GM12891 (cell line): ENCODE results near the gene ACSM2B.
"Not testable (repeated sequence)": the region's sequence is repeated elsewhere in the genome, so short reads cannot be mapped to it uniquely, and the experiment has no call there.

Experiments
- POLR2A ChIP-seq: IDR thresholded peaks from 2 replicates; pipeline ENCODE4 v1.6.1; 2011; ENCODE audit warnings: low read depth, low read length, control low read depth
- POLR2AphosphoS5 ChIP-seq: IDR thresholded peaks from 2 replicates; pipeline ENCODE4 v1.6.1; 2011; ENCODE audit warnings: low read depth, low read length, control low read depth
- SPI1 ChIP-seq: IDR thresholded peaks from 2 replicates; pipeline ENCODE4 v1.6.1; 2011; ENCODE audit warnings: low read depth, low read length, control low read depth
- TAF1 ChIP-seq: IDR thresholded peaks from 2 replicates; pipeline ENCODE4 v1.6.1; 2011; ENCODE audit warnings: low read depth, low read length, control low read depth

- not testable (repeated sequence) for TF ChIP-seq POLR2AphosphoS5, POLR2A, TAF1, SPI1
These were observed 10.8 kb downstream of the ACSM2B start for GRCh38 chr16:20565334-20565733.
